ENCODE data around the gene PTPRD. TPM values are rescaled to one million over a fixed set of nuclear protein-coding genes. Genes with fewer than 3 reads are reported as not detected.

PTPRD gene
- total and polyA plus RNA-seq, 9 donors, result 45.2 to 104 (median 80.0) TPM

DNA sequence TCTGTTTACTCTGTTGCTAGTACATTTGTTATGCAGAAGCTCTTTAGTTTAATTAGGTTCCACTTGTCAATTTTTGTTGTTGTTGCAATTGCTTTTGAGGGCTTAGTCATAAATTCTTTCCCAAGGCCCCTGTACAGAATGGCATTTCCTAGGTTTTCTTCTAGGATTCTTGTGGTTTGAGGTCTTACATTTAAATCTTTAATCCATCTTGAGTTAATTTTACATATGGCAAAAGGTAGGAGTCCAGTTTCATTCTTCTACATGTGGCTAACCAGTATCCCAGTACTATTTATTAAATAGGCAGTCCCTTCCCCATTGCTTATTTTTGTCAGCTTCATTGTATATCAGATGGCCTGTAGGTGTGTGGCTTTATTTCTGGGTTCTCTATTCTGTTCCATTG, 792.4 kb downstream of the PTPRD start:
- Histone ChIP-seq H3K27ac (ENCODE audit: low read length) (no peak overlapping the region), H3K9me3 (replicated peaks; ENCODE audit: control insufficient read depth, low read depth, low read length) (no peaks in the 10 kb centered on the region), H3K27me3 (ENCODE audit: control insufficient read depth, insufficient read depth, low read length) (no peaks in the 10 kb centered on the region), H3K4me3 (ENCODE audit: low read length) (no peak overlapping the region), H3K4me1 (ENCODE audit: control insufficient read depth, insufficient read depth, low read length) (no peaks in the 10 kb centered on the region), H3K36me3 (ENCODE audit: control insufficient read depth, insufficient read depth, low read length) (no peaks in the 10 kb centered on the region)
- no peak for DNase-seq

DNA sequence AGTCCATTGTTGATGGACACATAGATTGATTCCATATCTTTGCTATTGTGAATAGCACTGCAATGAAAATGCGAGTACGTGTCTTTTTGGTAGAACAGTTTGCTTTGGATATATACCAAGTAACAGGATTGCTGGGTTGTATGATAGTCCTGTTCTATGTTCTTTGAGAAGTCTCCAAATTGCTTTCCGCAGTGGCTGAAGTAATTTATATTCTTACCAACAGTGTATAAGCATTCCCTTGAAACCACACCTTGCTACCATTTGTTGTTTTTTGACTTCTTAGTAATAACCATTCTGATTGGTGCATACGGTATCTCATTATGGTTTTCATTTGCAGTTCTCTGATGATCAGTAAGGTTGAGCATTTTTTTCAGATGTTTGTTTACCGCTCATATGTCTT, 792.9 kb downstream of the PTPRD start:
- no peaks in the 10 kb centered on the region for H3K36me3 ChIP-seq (ENCODE audit: control insufficient read depth, insufficient read depth, low read length)
- DNase-seq, result no peak
- H3K9me3 ChIP-seq (replicated peaks; ENCODE audit: control insufficient read depth, low read depth, low read length), result no peaks in the 10 kb centered on the region
- H3K27ac ChIP-seq (ENCODE audit: low read length), result no peak overlapping the region
- no CpG with 5 or more reads among the region's 5 CpGs for WGBS (ENCODE audit: insufficient coverage)
- no peaks in the 10 kb centered on the region for H3K4me1 ChIP-seq (ENCODE audit: control insufficient read depth, insufficient read depth, low read length)
- H3K27me3 ChIP-seq (ENCODE audit: control insufficient read depth, insufficient read depth, low read length), result no peaks in the 10 kb centered on the region
- no peak overlapping the region for H3K4me3 ChIP-seq (ENCODE audit: low read length)

DNA sequence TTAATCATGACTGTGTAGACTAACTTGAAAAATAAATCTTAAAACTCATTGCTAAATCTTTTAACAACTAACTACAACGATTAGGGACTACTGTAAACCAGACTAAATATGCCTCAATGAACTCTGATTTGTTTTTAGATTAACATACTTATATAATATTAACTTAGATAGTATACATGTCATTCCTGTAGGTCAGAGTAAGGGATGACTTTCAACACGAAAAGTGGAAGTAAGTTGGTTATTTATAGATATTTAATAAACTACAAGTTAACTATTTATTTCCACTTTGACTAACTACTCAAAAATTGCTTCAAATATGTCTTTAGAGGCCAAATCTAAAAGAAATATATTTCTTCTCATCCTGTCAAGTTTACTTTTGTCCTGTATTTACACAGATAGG, 795.6 kb downstream of the PTPRD start:
- Histone ChIP-seq H3K4me1 (ENCODE audit: control insufficient read depth, insufficient read depth, low read length) (no peaks in the 10 kb centered on the region), H3K27ac (ENCODE audit: low read length) (no peak overlapping the region), H3K36me3 (ENCODE audit: control insufficient read depth, insufficient read depth, low read length) (no peaks in the 10 kb centered on the region), H3K27me3 (ENCODE audit: control insufficient read depth, insufficient read depth, low read length) (no peaks in the 10 kb centered on the region), H3K9me3 (replicated peaks; ENCODE audit: control insufficient read depth, low read depth, low read length) (no peaks in the 10 kb centered on the region), H3K4me3 (ENCODE audit: low read length) (no peak overlapping the region)
- no peak for DNase-seq
- WGBS (ENCODE audit: insufficient coverage), result no CpG with 5 or more reads among the region's 2 CpGs

DNA sequence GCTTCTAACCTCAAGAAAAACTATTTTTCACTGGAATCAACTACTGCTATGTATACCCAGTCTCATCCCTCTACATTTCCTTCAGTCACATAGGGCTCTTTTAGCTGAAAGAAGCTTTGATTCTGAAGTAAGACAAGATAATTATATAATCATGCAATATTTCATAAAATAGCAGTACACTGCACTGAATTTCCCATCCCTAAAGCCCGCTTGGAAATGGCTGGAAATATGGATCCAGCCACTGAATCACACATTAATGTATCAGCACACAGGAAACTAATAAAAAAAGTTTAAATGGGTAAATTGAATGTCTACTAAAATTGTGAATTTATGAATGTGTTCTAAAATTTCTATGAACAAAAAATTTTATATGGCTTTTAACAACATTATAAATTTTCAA, 808.7 kb downstream of the PTPRD start:
- Histone ChIP-seq H3K27me3 (ENCODE audit: control insufficient read depth, insufficient read depth, low read length) (no peaks in the 10 kb centered on the region), H3K4me1 (ENCODE audit: control insufficient read depth, insufficient read depth, low read length) (no peaks in the 10 kb centered on the region), H3K9me3 (replicated peaks; ENCODE audit: control insufficient read depth, low read depth, low read length) (no peaks in the 10 kb centered on the region), H3K27ac (ENCODE audit: low read length) (no peak overlapping the region), H3K36me3 (ENCODE audit: control insufficient read depth, insufficient read depth, low read length) (no peaks in the 10 kb centered on the region), H3K4me3 (ENCODE audit: low read length) (no peak overlapping the region)
- WGBS (ENCODE audit: insufficient coverage), result no CpG with 5 or more reads among the region's 1 CpG
- DNase-seq, result no peak

DNA sequence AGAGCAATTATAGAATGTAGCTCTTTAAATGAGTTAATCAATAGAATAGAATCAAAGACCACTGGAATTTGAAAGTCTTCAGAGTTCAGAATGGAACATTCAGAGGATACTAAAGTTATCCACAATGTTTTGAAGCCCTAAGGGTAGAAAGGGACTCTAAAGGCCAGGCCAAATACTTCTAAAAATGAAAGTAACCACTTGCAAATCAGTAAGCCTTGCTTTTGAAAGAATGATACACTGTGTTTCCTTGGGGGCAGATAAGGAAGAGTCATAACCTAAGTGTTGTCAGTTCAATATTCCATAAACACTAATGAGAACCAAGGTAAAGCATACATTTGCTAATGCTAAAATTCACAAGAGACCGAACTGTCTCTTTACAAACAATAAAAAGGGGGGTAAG, 813.5 kb downstream of the PTPRD start:
- DNase-seq, result no peak
- H3K36me3 ChIP-seq (ENCODE audit: control insufficient read depth, insufficient read depth, low read length), result no peaks in the 10 kb centered on the region
- no peaks in the 10 kb centered on the region for H3K4me1 ChIP-seq (ENCODE audit: control insufficient read depth, insufficient read depth, low read length)
- no CpG with 5 or more reads among the region's 1 CpG for WGBS (ENCODE audit: insufficient coverage)
- no peak overlapping the region for H3K4me3 ChIP-seq (ENCODE audit: low read length)
- H3K27ac ChIP-seq (ENCODE audit: low read length), result no peak overlapping the region
- H3K9me3 ChIP-seq (replicated peaks; ENCODE audit: control insufficient read depth, low read depth, low read length), result no peaks in the 10 kb centered on the region
- H3K27me3 ChIP-seq (ENCODE audit: control insufficient read depth, insufficient read depth, low read length), result no peaks in the 10 kb centered on the region

DNA sequence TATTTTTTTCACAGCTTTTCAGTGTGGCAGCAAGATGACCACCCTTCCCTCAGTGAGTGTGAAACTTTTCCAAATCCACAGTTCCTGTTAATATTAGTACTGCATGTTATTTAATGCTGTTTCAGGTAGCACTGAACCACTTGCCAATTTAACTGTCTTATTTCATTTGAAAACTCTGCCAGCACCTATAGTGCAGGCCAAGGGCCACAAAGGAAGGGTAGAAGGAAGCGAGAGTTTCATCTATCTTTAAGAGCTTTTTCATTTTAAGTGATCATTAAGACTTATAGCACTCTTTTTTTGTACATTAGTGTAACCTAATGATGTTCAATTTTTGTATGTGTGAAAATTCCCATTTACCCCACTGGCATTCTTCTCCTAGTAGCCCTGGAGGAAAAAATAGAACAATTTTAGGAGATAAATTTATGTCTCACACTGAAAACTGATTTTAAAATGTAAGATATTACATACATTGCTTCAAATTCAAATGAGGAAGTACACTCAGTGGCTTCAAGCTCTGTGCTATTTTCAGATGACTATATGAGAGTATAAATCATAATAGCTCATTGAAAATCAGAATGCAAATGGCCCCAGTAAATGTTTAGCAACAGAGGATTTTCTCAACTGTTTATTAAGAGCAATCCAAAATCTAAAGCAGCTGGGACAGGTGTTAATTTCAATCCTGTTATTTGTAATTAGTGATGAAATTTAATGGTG, 820.5 kb downstream of the PTPRD start:
- Histone ChIP-seq H3K27ac (ENCODE audit: low read length) (no peak overlapping the region), H3K4me1 (ENCODE audit: control insufficient read depth, insufficient read depth, low read length) (no peaks in the 10 kb centered on the region), H3K27me3 (ENCODE audit: control insufficient read depth, insufficient read depth, low read length) (no peaks in the 10 kb centered on the region), H3K36me3 (ENCODE audit: control insufficient read depth, insufficient read depth, low read length) (no peaks in the 10 kb centered on the region), H3K4me3 (ENCODE audit: low read length) (no peak overlapping the region), H3K9me3 (replicated peaks; ENCODE audit: control insufficient read depth, low read depth, low read length) (no peaks in the 10 kb centered on the region)
- no peak for DNase-seq
- no CpG with 5 or more reads among the region's 1 CpG for WGBS (ENCODE audit: insufficient coverage)

DNA sequence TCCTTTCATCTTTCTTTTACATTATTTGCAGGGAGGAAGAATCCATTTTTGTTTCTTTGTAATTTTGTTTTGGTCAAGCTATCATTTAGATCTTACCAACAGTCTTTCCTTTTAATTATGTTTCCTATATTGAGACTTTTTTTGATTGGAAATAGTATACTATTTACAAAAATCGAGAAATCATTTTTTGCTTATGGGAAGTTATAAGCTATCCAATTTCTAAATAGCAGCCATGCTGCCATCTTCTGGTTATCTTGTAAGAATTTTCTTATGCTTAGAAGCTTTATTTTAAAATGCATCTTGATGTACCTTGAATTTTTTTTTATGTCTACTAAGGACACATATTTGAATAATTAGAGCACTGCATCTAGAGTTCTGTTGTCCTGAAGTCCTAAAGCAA, 821.2 kb downstream of the PTPRD start:
- Histone ChIP-seq H3K27ac (ENCODE audit: low read length) (no peak overlapping the region), H3K9me3 (replicated peaks; ENCODE audit: control insufficient read depth, low read depth, low read length) (no peaks in the 10 kb centered on the region), H3K4me1 (ENCODE audit: control insufficient read depth, insufficient read depth, low read length) (no peaks in the 10 kb centered on the region), H3K4me3 (ENCODE audit: low read length) (no peak overlapping the region), H3K27me3 (ENCODE audit: control insufficient read depth, insufficient read depth, low read length) (no peaks in the 10 kb centered on the region), H3K36me3 (ENCODE audit: control insufficient read depth, insufficient read depth, low read length) (no peaks in the 10 kb centered on the region)
- peak; percentile 43 for DNase-seq
- no CpG with 5 or more reads among the region's 1 CpG for WGBS (ENCODE audit: insufficient coverage)

DNA sequence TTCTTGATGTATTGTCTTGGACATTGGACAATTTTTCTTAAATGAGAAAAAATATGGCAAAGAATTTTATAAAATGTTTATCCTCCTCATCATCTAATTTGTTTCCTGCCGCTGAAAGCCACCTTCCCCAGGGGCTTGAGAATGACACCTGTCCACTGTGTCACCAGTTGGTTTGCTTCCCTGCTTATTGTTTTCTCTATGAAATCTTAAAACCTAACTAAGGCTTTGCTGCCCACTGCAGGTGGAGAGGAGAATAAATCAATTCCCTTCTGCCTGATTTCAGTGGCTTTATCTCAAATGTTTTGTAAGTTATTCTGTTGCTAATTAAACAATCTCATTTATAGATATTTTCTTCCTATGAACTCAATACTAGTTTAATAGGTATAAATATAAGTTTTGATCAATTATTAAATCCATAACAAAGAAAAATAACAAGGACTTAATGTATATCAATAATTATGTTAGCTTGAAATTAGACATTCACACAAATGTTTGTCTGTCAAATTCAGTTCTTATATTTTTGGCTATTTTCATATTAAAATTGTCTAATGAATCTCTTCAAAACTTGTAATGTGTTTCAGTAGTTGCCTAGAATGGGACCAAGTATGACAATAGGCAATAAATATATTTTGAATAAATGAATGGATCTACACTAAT, 822.5 kb downstream of the PTPRD start:
- Histone ChIP-seq H3K4me3 (ENCODE audit: low read length) (no peak overlapping the region), H3K27ac (ENCODE audit: low read length) (no peak overlapping the region), H3K9me3 (replicated peaks; ENCODE audit: control insufficient read depth, low read depth, low read length) (no peaks in the 10 kb centered on the region), H3K36me3 (ENCODE audit: control insufficient read depth, insufficient read depth, low read length) (no peaks in the 10 kb centered on the region), H3K27me3 (ENCODE audit: control insufficient read depth, insufficient read depth, low read length) (no peaks in the 10 kb centered on the region), H3K4me1 (ENCODE audit: control insufficient read depth, insufficient read depth, low read length) (no peaks in the 10 kb centered on the region)
- no CpG with 5 or more reads among the region's 1 CpG for WGBS (ENCODE audit: insufficient coverage)
- DNase-seq, result peak; percentile 54

DNA sequence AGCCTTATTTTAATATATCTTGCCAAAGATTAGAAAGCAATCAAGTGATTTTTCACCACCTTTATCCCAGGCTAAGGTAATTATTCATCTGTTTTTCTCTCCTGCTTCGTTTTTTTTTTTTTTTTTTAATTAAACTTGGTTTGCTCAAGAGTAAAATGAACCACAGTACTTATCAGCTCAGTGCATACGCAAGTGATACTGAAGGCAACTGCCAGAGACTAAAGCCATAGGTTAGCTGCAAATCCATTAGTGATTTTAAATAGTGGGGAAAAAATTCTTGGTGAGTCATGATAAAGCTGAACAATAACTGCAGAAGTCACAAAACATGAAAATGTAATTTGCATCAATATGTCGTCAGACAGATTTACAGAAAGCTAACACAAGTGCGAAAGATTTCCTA, 829.1 kb downstream of the PTPRD start:
- no peak overlapping the region for H3K4me3 ChIP-seq (ENCODE audit: low read length)
- no peak overlapping the region for H3K27ac ChIP-seq (ENCODE audit: low read length)
- H3K36me3 ChIP-seq (ENCODE audit: control insufficient read depth, insufficient read depth, low read length), result no peaks in the 10 kb centered on the region
- DNase-seq, result no peak
- no peaks in the 10 kb centered on the region for H3K4me1 ChIP-seq (ENCODE audit: control insufficient read depth, insufficient read depth, low read length)
- WGBS (ENCODE audit: insufficient coverage), result no CpG with 5 or more reads among the region's 4 CpGs
- no peaks in the 10 kb centered on the region for H3K27me3 ChIP-seq (ENCODE audit: control insufficient read depth, insufficient read depth, low read length)
- H3K9me3 ChIP-seq (replicated peaks; ENCODE audit: control insufficient read depth, low read depth, low read length), result no peaks in the 10 kb centered on the region

DNA sequence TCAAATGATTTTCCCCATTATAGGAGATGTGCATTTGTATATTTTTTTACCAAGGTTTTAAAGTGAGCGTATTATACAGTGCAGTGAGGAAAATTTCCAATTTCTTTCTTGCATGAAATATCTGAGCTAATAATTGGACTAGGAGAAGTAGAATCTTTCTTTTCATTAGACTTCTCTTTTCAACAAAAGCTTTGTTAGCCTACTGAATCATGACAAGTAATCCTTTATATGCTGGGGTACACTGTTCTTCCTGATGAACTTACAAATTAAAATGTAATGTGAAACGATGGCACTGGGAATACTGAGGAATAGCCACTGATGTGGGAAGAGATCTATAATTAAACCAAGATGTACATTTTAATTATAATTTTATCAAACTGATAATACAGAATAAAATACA, 829.6 kb downstream of the PTPRD start:
- no CpG with 5 or more reads among the region's 2 CpGs for WGBS (ENCODE audit: insufficient coverage)
- Histone ChIP-seq H3K4me3 (ENCODE audit: low read length) (no peak overlapping the region), H3K4me1 (ENCODE audit: control insufficient read depth, insufficient read depth, low read length) (no peaks in the 10 kb centered on the region)

More for the DNA sequence above, 829.6 kb downstream of the PTPRD start:
- Histone ChIP-seq H3K36me3 (ENCODE audit: control insufficient read depth, insufficient read depth, low read length) (no peaks in the 10 kb centered on the region), H3K27me3 (ENCODE audit: control insufficient read depth, insufficient read depth, low read length) (no peaks in the 10 kb centered on the region), H3K27ac (ENCODE audit: low read length) (no peak overlapping the region), H3K9me3 (replicated peaks; ENCODE audit: control insufficient read depth, low read depth, low read length) (no peaks in the 10 kb centered on the region)
- no peak for DNase-seq
